Measurements from ENCODE around the gene ABR. TPM values are rescaled to one million over a fixed set of nuclear protein-coding genes. Genes with fewer than 3 reads are reported as not detected.
"Not testable (repeated sequence)": the region's sequence is repeated elsewhere in the genome, so short reads cannot be mapped to it uniquely, and the experiment has no call there.

The ABR gene
- total RNA-seq, 5 donors from 2014 or later (not counting 1 experiment from before 2014, with no cell fraction given): 89.4 to 165 (median 125) TPM

GRCh38 chr17:1203111-1203966 is 23.6 kb upstream of the ABR start:
- POLR2A ChIA-PET: no interaction called here
- H3K4me3 Mint-ChIP-seq: peak overlapping the region in 1 of 3 donors; percentile 66
- peak overlapping the region in 1 of 2 donors; percentile 10 for H3K4me3 ChIP-seq (ENCODE audit: control insufficient read depth in 1 of 2, extremely low read depth in 1 of 2, low read length in 1 of 2)
- peaks cover 30 to 39% (median 37%) of the 10 kb centered on the region in 3 donors for H3K4me1 Mint-ChIP-seq
- no peak overlapping the region for H3K27ac Mint-ChIP-seq
- H3K36me3 ChIP-seq (ENCODE audit: control insufficient read depth in 2 of 2, extremely low read depth in 1 of 2, insufficient read depth in 1 of 2, low read length in 1 of 2): no peaks in the 10 kb centered on the region
- 44% methylated on average over 72 of the region's 91 CpGs for WGBS (ENCODE audit: insufficient coverage)
- no peak overlapping the region for H3K27ac ChIP-seq (ENCODE audit: low read length)
- H3K36me3 Mint-ChIP-seq: no peaks in the 10 kb centered on the region
- no peaks in the 10 kb centered on the region for H3K9me3 ChIP-seq
- peaks cover 18 to 53% of the 10 kb centered on the region in 2 experiments for H3K4me1 ChIP-seq (ENCODE audit: control insufficient read depth in 1 of 2, extremely low read depth in 1 of 2, insufficient read depth in 2 of 2, low read length in 2 of 2)
- H3K27me3 Mint-ChIP-seq: no peaks in the 10 kb centered on the region
- no peaks in the 10 kb centered on the region for H3K9me3 Mint-ChIP-seq
- H3K27me3 ChIP-seq (replicated peaks in 1 of 2; ENCODE audit: control insufficient read depth in 2 of 2, extremely low read depth in 1 of 2, insufficient read depth in 2 of 2, low read length in 1 of 2): no peaks in the 10 kb centered on the region
- ATAC-seq (replicated peaks in 1 of 4) (peak in 3 of 4 experiments; percentile 46 to 70 (median 50)), DNase-seq (peak in 27 of 35 experiments; percentile 24 to 70 (median 40))
- CTCF ChIA-PET: no interaction called here

GRCh38 chr17:1202291-1202690 is 22.5 kb upstream of the ABR start:
- 98% methylated on average over 5 of the region's 5 CpGs for WGBS (ENCODE audit: insufficient coverage)
- peak overlapping the region in 1 of 2 donors; percentile 4 for H3K27ac Mint-ChIP-seq
- no peak overlapping the region for H3K27ac ChIP-seq (ENCODE audit: low read length)
- ChIA-PET CTCF (no interaction called here), POLR2A (no interaction called here)
- H3K36me3 Mint-ChIP-seq: no peaks in the 10 kb centered on the region
- DNase-seq (no peak), ATAC-seq (replicated peaks in 1 of 4) (no peak)
- no peaks in the 10 kb centered on the region for H3K9me3 Mint-ChIP-seq
- H3K4me3 Mint-ChIP-seq: peak overlapping the region in 1 of 3 donors; percentile 66
- peaks cover 40 to 50% (median 47%) of the 10 kb centered on the region in 3 donors for H3K4me1 Mint-ChIP-seq
- no peaks in the 10 kb centered on the region for H3K9me3 ChIP-seq
- H3K36me3 ChIP-seq (ENCODE audit: control insufficient read depth in 2 of 2, extremely low read depth in 1 of 2, insufficient read depth in 1 of 2, low read length in 1 of 2): no peaks in the 10 kb centered on the region
- H3K4me3 ChIP-seq (ENCODE audit: control insufficient read depth in 1 of 2, extremely low read depth in 1 of 2, low read length in 1 of 2): no peak overlapping the region
- H3K27me3 ChIP-seq (replicated peaks in 1 of 2; ENCODE audit: control insufficient read depth in 2 of 2, extremely low read depth in 1 of 2, insufficient read depth in 2 of 2, low read length in 1 of 2): no peaks in the 10 kb centered on the region
- H3K4me1 ChIP-seq (ENCODE audit: control insufficient read depth in 1 of 2, extremely low read depth in 1 of 2, insufficient read depth in 2 of 2, low read length in 2 of 2): peaks cover 25 to 64% of the 10 kb centered on the region in 2 experiments
- H3K27me3 Mint-ChIP-seq: no peaks in the 10 kb centered on the region

- H3K9me3 Mint-ChIP-seq: no peaks in the 10 kb centered on the region
- H3K4me3 ChIP-seq (ENCODE audit: control insufficient read depth in 1 of 2, extremely low read depth in 1 of 2, low read length in 1 of 2): no peak overlapping the region
- no peaks in the 10 kb centered on the region for H3K36me3 Mint-ChIP-seq
- H3K4me1 Mint-ChIP-seq: peaks cover 43 to 58% (median 55%) of the 10 kb centered on the region in 3 donors
- no peaks in the 10 kb centered on the region for H3K27me3 ChIP-seq (replicated peaks in 1 of 2; ENCODE audit: control insufficient read depth in 2 of 2, extremely low read depth in 1 of 2, insufficient read depth in 2 of 2, low read length in 1 of 2)
- peak overlapping the region; percentile 54 for H3K27ac ChIP-seq (ENCODE audit: low read length)
- H3K4me3 Mint-ChIP-seq: peak overlapping the region; percentile 1 to 66 (median 40)
- ChIA-PET POLR2A (no interaction called here), CTCF (interaction anchor here in 1 of 2 donors (0.7 to 1.4 kb wide), 2 partner anchors 21 to 79 kb away, joined by 3 to 4 read pairs; partner anchors contain the start of gene ABR)
- WGBS (ENCODE audit: insufficient coverage): 24% methylated on average over 17 of the region's 25 CpGs
- no peaks in the 10 kb centered on the region for H3K36me3 ChIP-seq (ENCODE audit: control insufficient read depth in 2 of 2, extremely low read depth in 1 of 2, insufficient read depth in 1 of 2, low read length in 1 of 2)
- ATAC-seq (replicated peaks in 1 of 4) (peak; percentile 64 to 81 (median 74)), DNase-seq (peak; percentile 39 to 73 (median 57))
- peak overlapping the region; percentile 50 to 68 for H3K27ac Mint-ChIP-seq
- peaks cover 25 to 69% of the 10 kb centered on the region in 2 experiments for H3K4me1 ChIP-seq (ENCODE audit: control insufficient read depth in 1 of 2, extremely low read depth in 1 of 2, insufficient read depth in 2 of 2, low read length in 2 of 2)
- H3K9me3 ChIP-seq: no peaks in the 10 kb centered on the region
- H3K27me3 Mint-ChIP-seq: no peaks in the 10 kb centered on the region
Observed at GRCh38 chr17:1201132-1201702, 21.4 kb upstream of the ABR start.

GRCh38 chr17:1199271-1199743 is 19.5 kb upstream of the ABR start:
- 66% methylated on average over 2 of the region's 10 CpGs for WGBS (ENCODE audit: insufficient coverage)
- H3K4me3 ChIP-seq (ENCODE audit: control insufficient read depth in 1 of 2, extremely low read depth in 1 of 2, low read length in 1 of 2); H3K9me3 Mint-ChIP-seq; H3K36me3 ChIP-seq (ENCODE audit: control insufficient read depth in 2 of 2, extremely low read depth in 1 of 2, insufficient read depth in 1 of 2, low read length in 1 of 2); H3K27me3 Mint-ChIP-seq; ATAC-seq (replicated peaks in 1 of 4); DNase-seq; POLR2A ChIA-PET; H3K27ac ChIP-seq (ENCODE audit: low read length); H3K36me3 Mint-ChIP-seq; H3K27me3 ChIP-seq (replicated peaks in 1 of 2; ENCODE audit: control insufficient read depth in 2 of 2, extremely low read depth in 1 of 2, insufficient read depth in 2 of 2, low read length in 1 of 2); H3K9me3 ChIP-seq: not testable (repeated sequence)
- peaks cover 43 to 58% (median 55%) of the 10 kb centered on the region in 3 donors for H3K4me1 Mint-ChIP-seq
- peak overlapping the region; percentile 44 to 52 for H3K27ac Mint-ChIP-seq
- H3K4me3 Mint-ChIP-seq: peak overlapping the region in 1 of 3 donors; percentile 19
- CTCF ChIA-PET: interaction anchor here in 1 of 2 donors (0.6 kb wide), 1 partner anchor 21 kb away, joined by 5 read pairs; no protein-coding TSS in a partner anchor
- H3K4me1 ChIP-seq (ENCODE audit: control insufficient read depth in 1 of 2, extremely low read depth in 1 of 2, insufficient read depth in 2 of 2, low read length in 2 of 2): peaks cover 25 to 69% of the 10 kb centered on the region in 2 experiments

- peak; percentile 45 to 83 (median 65) for DNase-seq
- H3K4me1 Mint-ChIP-seq: peaks cover 43 to 60% (median 55%) of the 10 kb centered on the region in 3 donors
- 6% methylated on average over 12 of the region's 17 CpGs for WGBS (ENCODE audit: insufficient coverage)
- no peaks in the 10 kb centered on the region for H3K36me3 Mint-ChIP-seq
- H3K27ac Mint-ChIP-seq: peak overlapping the region; percentile 78 to 83
- H3K27me3 Mint-ChIP-seq: no peaks in the 10 kb centered on the region
- no peaks in the 10 kb centered on the region for H3K9me3 Mint-ChIP-seq
- peak overlapping the region; percentile 44 for H3K27ac ChIP-seq (ENCODE audit: low read length)
- H3K4me1 ChIP-seq (ENCODE audit: control insufficient read depth in 1 of 2, extremely low read depth in 1 of 2, insufficient read depth in 2 of 2, low read length in 2 of 2): peaks cover 25 to 65% of the 10 kb centered on the region in 2 experiments
- ChIA-PET CTCF (interaction anchor here (0.6 to 1.3 kb wide), 3 partner anchors 15 to 167 kb away, joined by 3 to 6 read pairs (median 4); no protein-coding TSS in a partner anchor), POLR2A (interaction anchor here in 1 of 2 donors (0.6 kb wide), 1 partner anchor 96 kb away, joined by 3 read pairs; no protein-coding TSS in a partner anchor)
- H3K9me3 ChIP-seq: no peaks in the 10 kb centered on the region
- peaks cover 0 to 3% of the 10 kb centered on the region in 2 experiments for H3K27me3 ChIP-seq (replicated peaks in 1 of 2; ENCODE audit: control insufficient read depth in 2 of 2, extremely low read depth in 1 of 2, insufficient read depth in 2 of 2, low read length in 1 of 2)
- peak overlapping the region in 2 of 3 donors; percentile 21 to 54 for H3K4me3 Mint-ChIP-seq
- ATAC-seq (replicated peaks in 1 of 4): peak; percentile 70 to 80 (median 77)
- no peaks in the 10 kb centered on the region for H3K36me3 ChIP-seq (ENCODE audit: control insufficient read depth in 2 of 2, extremely low read depth in 1 of 2, insufficient read depth in 1 of 2, low read length in 1 of 2)
- peak overlapping the region; percentile 6 to 15 for H3K4me3 ChIP-seq (ENCODE audit: control insufficient read depth in 1 of 2, extremely low read depth in 1 of 2, low read length in 1 of 2)
Observed at GRCh38 chr17:1197781-1198490, 18.2 kb upstream of the ABR start.
